ENCODE data around the gene MCL1. TPM values are rescaled to one million over a fixed set of nuclear protein-coding genes. Genes with fewer than 3 reads are reported as not detected.
A peak's percentile ranks its signal among the peaks of the same experiment; 100 is the strongest.

Gene MCL1
- total and polyA plus RNA-seq, 10 of the 15 experiments (the other 5 are each of a cell fraction or from before 2014, with no cell fraction given): 18.1 to 148 (median 86.4) TPM

DNA sequence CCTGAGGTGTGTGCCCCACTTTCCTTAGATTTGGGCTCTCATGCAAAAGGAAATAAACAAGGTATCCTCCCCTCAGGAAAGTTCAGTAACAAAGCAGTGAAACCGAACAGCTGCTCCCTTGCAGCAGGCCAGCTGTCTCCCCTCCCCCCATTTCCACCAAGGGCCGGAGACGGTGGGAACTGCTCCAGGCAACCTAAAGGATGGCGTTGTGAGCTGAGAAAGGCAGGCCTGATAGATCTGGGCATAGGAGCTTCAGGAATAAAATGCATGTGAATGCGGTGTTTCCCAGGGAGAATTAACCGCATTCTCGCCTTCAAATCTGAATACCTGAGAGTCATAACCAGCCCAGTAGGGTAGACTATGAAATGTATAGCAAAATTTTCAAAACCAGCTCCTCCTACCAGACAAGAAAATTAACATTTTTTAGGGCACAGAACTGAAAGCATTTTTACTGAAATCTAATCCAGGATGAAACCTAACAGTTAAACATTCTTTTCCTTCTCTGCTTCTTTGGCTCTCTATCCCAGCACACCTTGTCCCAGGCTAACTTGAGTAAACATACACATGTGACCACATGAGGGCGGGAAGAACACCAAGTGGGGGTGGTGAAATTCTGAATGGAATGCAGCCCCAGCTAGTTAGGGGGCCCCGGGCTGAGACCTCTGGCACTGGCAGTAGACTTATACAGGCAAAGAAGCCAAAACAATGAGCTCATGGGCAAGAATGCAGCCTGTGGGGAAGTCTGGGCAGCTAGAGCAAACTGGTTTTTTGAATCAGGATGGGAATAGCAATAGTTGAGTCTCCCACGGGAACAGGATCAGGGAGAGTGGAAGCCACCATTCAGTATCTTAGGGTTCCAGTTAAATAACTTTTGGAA, 11.5 kb downstream of the MCL1 start (continued):
- peak; percentile 79 for TF ChIP-seq IKZF1 (conservative IDR thresholded peaks at IDR 0.05)
- TF ChIP-seq, protein P1, sequence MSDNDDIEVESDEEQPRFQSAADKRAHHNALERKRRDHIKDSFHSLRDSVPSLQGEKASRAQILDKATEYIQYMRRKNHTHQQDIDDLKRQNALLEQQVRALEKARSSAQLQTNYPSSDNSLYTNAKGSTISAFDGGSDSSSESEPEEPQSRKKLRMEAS (IDR thresholded peaks at IDR 0.05; ENCODE audit: low read depth, low read length): 0 out of 2 replicates have a peak, but pooled peaks have one; percentile 35
- peak; percentile 10; the same call in 1 of the 2 replicates for TF ChIP-seq YY1 (IDR thresholded peaks at IDR 0.05; ENCODE audit: low read depth, low read length)
- no peak for TF ChIP-seq ZNF384 (IDR thresholded peaks at IDR 0.05; ENCODE audit: borderline replicate concordance, low read depth, low read length)
- TF ChIP-seq CHD1 (IDR thresholded peaks at IDR 0.05; ENCODE audit: low read depth, low read length): no peak
- no peak for TF ChIP-seq SUPT20H (IDR thresholded peaks at IDR 0.05; ENCODE audit: borderline replicate concordance, control insufficient read depth, low read depth, low read length)
- TF ChIP-seq IKZF2 (IDR thresholded peaks at IDR 0.05): peak in 1 of 2 experiments; percentile 77; a peak in 2 of 4 replicates
- peak; percentile 71 for TF ChIP-seq MXI1 (IDR thresholded peaks at IDR 0.05; ENCODE audit: low read depth, low read length)
- TF ChIP-seq MTA2 (IDR thresholded peaks at IDR 0.05; ENCODE audit: low read depth): no peak; the same call in 1 of the 2 replicates
- TF ChIP-seq, protein P2, sequence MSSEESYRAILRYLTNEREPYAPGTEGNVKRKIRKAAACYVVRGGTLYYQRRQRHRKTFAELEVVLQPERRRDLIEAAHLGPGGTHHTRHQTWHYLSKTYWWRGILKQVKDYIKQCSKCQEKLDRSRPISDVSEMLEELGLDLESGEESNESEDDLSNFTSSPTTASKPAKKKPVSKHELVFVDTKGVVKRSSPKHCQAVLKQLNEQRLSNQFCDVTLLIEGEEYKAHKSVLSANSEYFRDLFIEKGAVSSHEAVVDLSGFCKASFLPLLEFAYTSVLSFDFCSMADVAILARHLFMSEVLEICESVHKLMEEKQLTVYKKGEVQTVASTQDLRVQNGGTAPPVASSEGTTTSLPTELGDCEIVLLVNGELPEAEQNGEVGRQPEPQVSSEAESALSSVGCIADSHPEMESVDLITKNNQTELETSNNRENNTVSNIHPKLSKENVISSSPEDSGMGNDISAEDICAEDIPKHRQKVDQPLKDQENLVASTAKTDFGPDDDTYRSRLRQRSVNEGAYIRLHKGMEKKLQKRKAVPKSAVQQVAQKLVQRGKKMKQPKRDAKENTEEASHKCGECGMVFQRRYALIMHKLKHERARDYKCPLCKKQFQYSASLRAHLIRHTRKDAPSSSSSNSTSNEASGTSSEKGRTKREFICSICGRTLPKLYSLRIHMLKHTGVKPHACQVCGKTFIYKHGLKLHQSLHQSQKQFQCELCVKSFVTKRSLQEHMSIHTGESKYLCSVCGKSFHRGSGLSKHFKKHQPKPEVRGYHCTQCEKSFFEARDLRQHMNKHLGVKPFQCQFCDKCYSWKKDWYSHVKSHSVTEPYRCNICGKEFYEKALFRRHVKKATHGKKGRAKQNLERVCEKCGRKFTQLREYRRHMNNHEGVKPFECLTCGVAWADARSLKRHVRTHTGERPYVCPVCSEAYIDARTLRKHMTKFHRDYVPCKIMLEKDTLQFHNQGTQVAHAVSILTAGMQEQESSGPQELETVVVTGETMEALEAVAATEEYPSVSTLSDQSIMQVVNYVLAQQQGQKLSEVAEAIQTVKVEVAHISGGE (CRISPR knock-in tag; IDR thresholded peaks at IDR 0.05): no peak
- TF ChIP-seq JUND (IDR thresholded peaks at IDR 0.05; ENCODE audit: low read depth, low read length): no peak
- TF ChIP-seq FOXK2 (IDR thresholded peaks at IDR 0.05): no peak
- no peak for TF ChIP-seq HDAC6 (IDR thresholded peaks at IDR 0.05; ENCODE audit: unreplicated experiment)
- TF ChIP-seq EGR1 (IDR thresholded peaks at IDR 0.05; ENCODE audit: borderline replicate concordance in 1 of 2, low read depth in 2 of 2, low read length in 2 of 2): no peak
- no peak for TF ChIP-seq PAX5 (IDR thresholded peaks at IDR 0.05; ENCODE audit: borderline replicate concordance, low read depth, low read length)
- TF ChIP-seq BRCA1 (IDR thresholded peaks at IDR 0.05; ENCODE audit: low read depth, low read length): no peak
- TF ChIP-seq TARDBP (IDR thresholded peaks at IDR 0.05; ENCODE audit: borderline replicate concordance): no peak
- TF ChIP-seq, protein P3, sequence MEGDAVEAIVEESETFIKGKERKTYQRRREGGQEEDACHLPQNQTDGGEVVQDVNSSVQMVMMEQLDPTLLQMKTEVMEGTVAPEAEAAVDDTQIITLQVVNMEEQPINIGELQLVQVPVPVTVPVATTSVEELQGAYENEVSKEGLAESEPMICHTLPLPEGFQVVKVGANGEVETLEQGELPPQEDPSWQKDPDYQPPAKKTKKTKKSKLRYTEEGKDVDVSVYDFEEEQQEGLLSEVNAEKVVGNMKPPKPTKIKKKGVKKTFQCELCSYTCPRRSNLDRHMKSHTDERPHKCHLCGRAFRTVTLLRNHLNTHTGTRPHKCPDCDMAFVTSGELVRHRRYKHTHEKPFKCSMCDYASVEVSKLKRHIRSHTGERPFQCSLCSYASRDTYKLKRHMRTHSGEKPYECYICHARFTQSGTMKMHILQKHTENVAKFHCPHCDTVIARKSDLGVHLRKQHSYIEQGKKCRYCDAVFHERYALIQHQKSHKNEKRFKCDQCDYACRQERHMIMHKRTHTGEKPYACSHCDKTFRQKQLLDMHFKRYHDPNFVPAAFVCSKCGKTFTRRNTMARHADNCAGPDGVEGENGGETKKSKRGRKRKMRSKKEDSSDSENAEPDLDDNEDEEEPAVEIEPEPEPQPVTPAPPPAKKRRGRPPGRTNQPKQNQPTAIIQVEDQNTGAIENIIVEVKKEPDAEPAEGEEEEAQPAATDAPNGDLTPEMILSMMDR (IDR thresholded peaks at IDR 0.05 in 2 of 3, conservative IDR thresholded peaks at IDR 0.05 in 1 of 3; ENCODE audit: control insufficient read depth in 2 of 3, extremely low read depth in 1 of 3, insufficient read depth in 1 of 3, low read depth in 3 of 3, low read length in 3 of 3): no peak
- no peak for TF ChIP-seq NR2F1 (conservative IDR thresholded peaks at IDR 0.05)
- no peak for TF ChIP-seq ZNF622 (IDR thresholded peaks at IDR 0.05)
- TF ChIP-seq POLR2AphosphoS2 (IDR thresholded peaks at IDR 0.05; ENCODE audit: low read depth, low read length): peak; percentile 21; the same call in 1 of the 2 replicates
- TF ChIP-seq ETV6 (conservative IDR thresholded peaks at IDR 0.05 in 1 of 2, IDR thresholded peaks at IDR 0.05 in 1 of 2; ENCODE audit: borderline replicate concordance in 1 of 2, low read depth in 1 of 2): no peak
- no peak; a peak in 1 of 4 replicates for TF ChIP-seq BHLHE40 (IDR thresholded peaks at IDR 0.05; ENCODE audit: borderline replicate concordance in 1 of 2, low read depth in 2 of 2, low read length in 1 of 2)
- TF ChIP-seq CBFB (IDR thresholded peaks at IDR 0.05; ENCODE audit: low read depth): no peak; the same call in 1 of the 2 replicates
- TF ChIP-seq HCFC1 (IDR thresholded peaks at IDR 0.05; ENCODE audit: low read length): no peak
